GM18907 (cell line): Measurements from ENCODE around the gene RASAL2.
A peak's percentile ranks its signal among the peaks of the same experiment; 100 is the strongest.

ENCODE experiments used
- ATAC-seq: cut with Tn5 transposase; IDR thresholded peaks from one replicate; pipeline ENCODE4 v1.9.1; 2021; ENCODE audit warnings: mild to moderate bottlenecking, moderate library complexity; ENCODE audit not compliant: unreplicated experiment

The RASAL2 gene

GRCh38 chr1:178417858-178418257, 324.0 kb downstream of the RASAL2 start:
- no peak for ATAC-seq

- ATAC-seq = peak; percentile 92
These were observed 324.5 kb downstream of the RASAL2 start for GRCh38 chr1:178418284-178418955.

- no peak for ATAC-seq
These were observed 340.5 kb downstream of the RASAL2 start for GRCh38 chr1:178434360-178434759.

- ATAC-seq = no peak
These were observed 341.1 kb downstream of the RASAL2 start for GRCh38 chr1:178434899-178435435.

GRCh38 chr1:178436899-178437298, 343.0 kb downstream of the RASAL2 start:
- ATAC-seq = no peak

- no peak for ATAC-seq
These were observed 344.5 kb downstream of the RASAL2 start for GRCh38 chr1:178438432-178438831.

GRCh38 chr1:178442925-178443324, 349.0 kb downstream of the RASAL2 start:
- ATAC-seq = no peak

- no peak for ATAC-seq
These were observed 357.0 kb downstream of the RASAL2 start for GRCh38 chr1:178450871-178451270.

GRCh38 chr1:178451529-178451928, 357.6 kb downstream of the RASAL2 start:
- no peak for ATAC-seq

- ATAC-seq = no peak
These were observed 358.1 kb downstream of the RASAL2 start for GRCh38 chr1:178452013-178452412.

- ATAC-seq = no peak
These were observed 362.6 kb downstream of the RASAL2 start for GRCh38 chr1:178456472-178456871.

GRCh38 chr1:178457651-178458050, 363.7 kb downstream of the RASAL2 start:
- ATAC-seq = no peak

- ATAC-seq = no peak
These were observed 364.3 kb downstream of the RASAL2 start for GRCh38 chr1:178458203-178458602.

GRCh38 chr1:178461104-178461503, 367.2 kb downstream of the RASAL2 start:
- no peak for ATAC-seq

- ATAC-seq = no peak
These were observed 367.8 kb downstream of the RASAL2 start for GRCh38 chr1:178461701-178462100.

- no peak for ATAC-seq
These were observed 370.2 kb downstream of the RASAL2 start for GRCh38 chr1:178464141-178464540.

GRCh38 chr1:178464566-178464965, 370.7 kb downstream of the RASAL2 start:
- ATAC-seq = no peak

- ATAC-seq = no peak
These were observed 371.1 kb downstream of the RASAL2 start for GRCh38 chr1:178465011-178465410.

GRCh38 chr1:178467837-178468236, 373.9 kb downstream of the RASAL2 start:
- ATAC-seq = no peak

- ATAC-seq = no peak
These were observed 376.6 kb downstream of the RASAL2 start for GRCh38 chr1:178470411-178470960.

GRCh38 chr1:178472531-178472930, 378.6 kb downstream of the RASAL2 start:
- ATAC-seq = no peak

- no peak for ATAC-seq
These were observed 383.5 kb downstream of the RASAL2 start for GRCh38 chr1:178477373-178477772.

GRCh38 chr1:178477841-178478240, 383.9 kb downstream of the RASAL2 start:
- no peak for ATAC-seq
